ENCODE data around the gene SERINC3.

Gene SERINC3

DNA sequence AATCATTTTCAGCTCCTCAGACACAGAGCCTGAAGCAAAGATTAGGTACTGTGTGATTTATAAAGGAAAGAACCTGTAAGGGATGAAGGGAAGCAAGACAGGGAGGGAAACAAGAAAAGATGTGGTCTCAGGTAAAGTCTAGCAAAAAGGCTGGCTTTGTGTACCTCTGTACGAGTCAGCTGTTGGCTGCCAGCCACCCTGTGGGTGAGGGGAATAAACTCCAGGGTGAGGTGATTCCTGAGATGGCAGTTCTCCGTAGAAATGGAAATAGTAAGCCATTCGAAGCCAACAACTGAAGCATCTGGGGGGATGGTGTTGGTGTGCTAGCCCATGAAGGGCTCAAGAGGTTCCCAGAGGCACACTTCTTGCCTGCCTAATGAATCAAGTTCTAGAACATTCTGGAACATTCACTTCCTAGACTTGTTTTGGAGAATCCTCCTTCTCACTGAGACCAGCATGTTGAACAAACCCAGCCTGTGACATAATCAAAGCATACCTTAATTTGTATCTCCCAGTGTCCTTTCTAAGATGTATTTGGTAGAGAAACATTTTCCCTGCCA is 56.8 kb downstream of the SERINC3 start:
- no peak for TF ChIP-seq ZFX (IDR thresholded peaks at IDR 0.05)
- TF ChIP-seq, protein P1, sequence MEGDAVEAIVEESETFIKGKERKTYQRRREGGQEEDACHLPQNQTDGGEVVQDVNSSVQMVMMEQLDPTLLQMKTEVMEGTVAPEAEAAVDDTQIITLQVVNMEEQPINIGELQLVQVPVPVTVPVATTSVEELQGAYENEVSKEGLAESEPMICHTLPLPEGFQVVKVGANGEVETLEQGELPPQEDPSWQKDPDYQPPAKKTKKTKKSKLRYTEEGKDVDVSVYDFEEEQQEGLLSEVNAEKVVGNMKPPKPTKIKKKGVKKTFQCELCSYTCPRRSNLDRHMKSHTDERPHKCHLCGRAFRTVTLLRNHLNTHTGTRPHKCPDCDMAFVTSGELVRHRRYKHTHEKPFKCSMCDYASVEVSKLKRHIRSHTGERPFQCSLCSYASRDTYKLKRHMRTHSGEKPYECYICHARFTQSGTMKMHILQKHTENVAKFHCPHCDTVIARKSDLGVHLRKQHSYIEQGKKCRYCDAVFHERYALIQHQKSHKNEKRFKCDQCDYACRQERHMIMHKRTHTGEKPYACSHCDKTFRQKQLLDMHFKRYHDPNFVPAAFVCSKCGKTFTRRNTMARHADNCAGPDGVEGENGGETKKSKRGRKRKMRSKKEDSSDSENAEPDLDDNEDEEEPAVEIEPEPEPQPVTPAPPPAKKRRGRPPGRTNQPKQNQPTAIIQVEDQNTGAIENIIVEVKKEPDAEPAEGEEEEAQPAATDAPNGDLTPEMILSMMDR (conservative IDR thresholded peaks at IDR 0.05): no peak

DNA sequence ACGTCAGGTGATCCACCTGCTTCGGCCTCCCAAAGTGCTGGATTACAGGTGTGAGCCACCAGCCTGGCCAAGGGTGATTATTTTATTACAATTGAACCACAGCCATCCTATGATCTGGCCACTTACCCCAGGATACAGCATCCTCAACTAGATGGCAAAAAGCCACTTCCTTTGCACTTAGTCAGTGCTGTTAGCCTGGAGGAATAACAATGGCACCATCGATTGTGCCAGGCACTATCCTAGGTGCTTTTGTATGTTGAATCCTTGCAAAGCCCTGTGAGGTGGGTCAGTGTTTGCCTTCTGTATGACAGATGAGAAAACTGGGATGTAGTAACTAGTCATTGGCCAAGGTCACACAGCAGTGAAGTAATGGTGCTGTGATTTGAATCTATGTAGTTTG is 57.4 kb downstream of the SERINC3 start:
- no peak overlapping the region for H3K27ac ChIP-seq
- TF ChIP-seq, protein P1 (conservative IDR thresholded peaks at IDR 0.05): no peak
- TF ChIP-seq ZFX (IDR thresholded peaks at IDR 0.05): no peak

More for the DNA sequence above, 56.8 kb downstream of the SERINC3 start:
- no peak overlapping the region for H3K27ac ChIP-seq

- H3K27ac ChIP-seq: no peak overlapping the region
- TF ChIP-seq, protein P1 (conservative IDR thresholded peaks at IDR 0.05): no peak
- no peak for TF ChIP-seq ZFX (IDR thresholded peaks at IDR 0.05)
Measured at GRCh38 chr20:44463466-44463865, 58.4 kb downstream of the SERINC3 start.

- TF ChIP-seq ZFX (IDR thresholded peaks at IDR 0.05): no peak
- TF ChIP-seq, protein P1 (conservative IDR thresholded peaks at IDR 0.05): no peak
- H3K27ac ChIP-seq: peak overlapping the region; percentile 11; the same call in 1 of the 2 replicates
Measured at GRCh38 chr20:44461803-44462174, 60.1 kb downstream of the SERINC3 start.

- TF ChIP-seq, protein P1 (conservative IDR thresholded peaks at IDR 0.05): peak; percentile 45
- TF ChIP-seq ZFX (IDR thresholded peaks at IDR 0.05): no peak
- H3K27ac ChIP-seq: no peak overlapping the region
Measured at GRCh38 chr20:44461142-44461802, 60.6 kb downstream of the SERINC3 start.

DNA sequence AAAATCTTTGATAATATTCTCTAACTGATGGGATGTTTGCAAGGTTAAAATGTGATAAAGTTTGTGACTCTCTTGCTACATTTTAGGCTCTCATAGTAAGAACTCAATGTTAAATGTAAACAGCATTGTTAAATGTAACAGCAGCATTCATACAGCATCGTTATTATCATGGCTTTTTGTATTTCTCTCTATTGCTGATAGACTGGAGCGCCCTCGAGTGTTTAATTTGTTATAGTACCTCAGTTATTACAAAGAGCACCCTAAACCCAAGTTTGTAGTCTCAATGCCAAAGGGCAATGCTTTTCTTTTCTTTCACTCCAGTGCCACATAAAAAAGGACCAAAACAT is 61.1 kb downstream of the SERINC3 start:
- no peak overlapping the region for H3K27ac ChIP-seq
- TF ChIP-seq, protein P1 (conservative IDR thresholded peaks at IDR 0.05): peak; percentile 68
- no peak for TF ChIP-seq ZFX (IDR thresholded peaks at IDR 0.05)

DNA sequence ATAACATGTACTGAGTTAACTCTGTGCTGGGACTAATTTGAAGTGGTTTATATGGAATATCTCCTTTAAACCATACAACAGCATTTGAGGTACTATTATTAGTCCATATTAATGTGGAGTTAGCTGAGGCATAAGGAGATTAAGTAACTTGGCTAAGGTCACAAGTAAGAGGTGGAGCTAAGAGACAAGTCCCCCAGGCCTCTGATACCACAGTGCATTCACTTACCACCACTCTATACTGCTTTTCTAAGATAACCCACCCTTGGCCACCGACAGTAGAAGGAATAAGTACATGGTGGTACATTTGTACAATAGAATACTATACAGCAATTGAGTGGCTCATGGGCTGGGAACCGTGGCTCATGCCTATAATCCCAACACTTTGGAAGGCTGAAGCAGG is 62.6 kb downstream of the SERINC3 start:
- TF ChIP-seq, protein P1 (conservative IDR thresholded peaks at IDR 0.05): no peak
- TF ChIP-seq ZFX (IDR thresholded peaks at IDR 0.05): no peak
- no peak overlapping the region for H3K27ac ChIP-seq
